Endothelial cell of coronary artery (primary cell): ENCODE data around the gene SPRYD7. TPM values are rescaled to one million over a fixed set of nuclear protein-coding genes. Genes with fewer than 3 reads are reported as not detected.

Experiments used
- total RNA-seq: library from RNA; depleted of rRNA; stranded (reverse); fragments of >200 nt; gene quantifications from 2 replicates; pipeline ENCODE4 v1.2.3, GENCODE V29; 2014

SPRYD7 gene
- total RNA-seq, result 4.1 TPM in 2 replicates

GRCh38 chr13:49936075-49936967 is at the start of gene SPRYD7:
SPRYD7 (minus strand) TSS chr13:49936340; CDS start chr13:49936235, 105 bp downstream.

Other genes with a start within 250 kb of the SPRYD7 start
- gene EBPL, start 244.9 kb downstream of the SPRYD7 start, total RNA-seq, result 40.9 and 89.0 TPM in 2 replicates
- gene KPNA3, start 143.7 kb downstream of the SPRYD7 start, total RNA-seq, result 32.9 and 42.4 TPM in 2 replicates
- gene TRIM13, start 60.7 kb upstream of the SPRYD7 start, total RNA-seq, result 23.2 and 31.8 TPM in 2 replicates
- gene KCNRG, start 79.1 kb upstream of the SPRYD7 start, total RNA-seq, result 7.3 and 9.8 TPM in 2 replicates